Measurements from ENCODE around the gene MAP2K5.
A peak's percentile ranks its signal among the peaks of the same experiment; 100 is the strongest.

Gene MAP2K5

GRCh38 chr15:67523330-67523729 is 19.2 kb upstream of the MAP2K5 start:
- peaks cover 48% of the 10 kb centered on the region for H3K79me2 ChIP-seq (ENCODE audit: low read length)
- no peak overlapping the region for H3K9ac ChIP-seq (ENCODE audit: low read length)
- H2AFZ ChIP-seq (ENCODE audit: low read depth, low read length), result no peak overlapping the region
- H3K27ac ChIP-seq (ENCODE audit: low read length), result no peak overlapping the region
- peak overlapping the region; percentile 79; the same call in 1 of the 2 replicates for H3K4me3 ChIP-seq (ENCODE audit: low read length)
- H3K27me3 ChIP-seq (ENCODE audit: low read depth, low read length), result no peaks in the 10 kb centered on the region
- peaks cover 2% of the 10 kb centered on the region for H3K36me3 ChIP-seq (replicated peaks; ENCODE audit: low read depth, low read length)
- peaks cover 7% of the 10 kb centered on the region for H4K20me1 ChIP-seq (ENCODE audit: insufficient read depth, low read length)
- TF ChIP-seq, protein P1, sequence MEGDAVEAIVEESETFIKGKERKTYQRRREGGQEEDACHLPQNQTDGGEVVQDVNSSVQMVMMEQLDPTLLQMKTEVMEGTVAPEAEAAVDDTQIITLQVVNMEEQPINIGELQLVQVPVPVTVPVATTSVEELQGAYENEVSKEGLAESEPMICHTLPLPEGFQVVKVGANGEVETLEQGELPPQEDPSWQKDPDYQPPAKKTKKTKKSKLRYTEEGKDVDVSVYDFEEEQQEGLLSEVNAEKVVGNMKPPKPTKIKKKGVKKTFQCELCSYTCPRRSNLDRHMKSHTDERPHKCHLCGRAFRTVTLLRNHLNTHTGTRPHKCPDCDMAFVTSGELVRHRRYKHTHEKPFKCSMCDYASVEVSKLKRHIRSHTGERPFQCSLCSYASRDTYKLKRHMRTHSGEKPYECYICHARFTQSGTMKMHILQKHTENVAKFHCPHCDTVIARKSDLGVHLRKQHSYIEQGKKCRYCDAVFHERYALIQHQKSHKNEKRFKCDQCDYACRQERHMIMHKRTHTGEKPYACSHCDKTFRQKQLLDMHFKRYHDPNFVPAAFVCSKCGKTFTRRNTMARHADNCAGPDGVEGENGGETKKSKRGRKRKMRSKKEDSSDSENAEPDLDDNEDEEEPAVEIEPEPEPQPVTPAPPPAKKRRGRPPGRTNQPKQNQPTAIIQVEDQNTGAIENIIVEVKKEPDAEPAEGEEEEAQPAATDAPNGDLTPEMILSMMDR (IDR thresholded peaks at IDR 0.05; ENCODE audit: low read depth, low read length), result no peak
- no peak for TF ChIP-seq EZH2phosphoT487 (IDR thresholded peaks at IDR 0.05; ENCODE audit: low read depth)
- peak overlapping the region; percentile 76 for H3K4me2 ChIP-seq (ENCODE audit: low read length)
- no peaks in the 10 kb centered on the region for H3K9me3 ChIP-seq (ENCODE audit: insufficient read depth, low read length)
- H3K4me1 ChIP-seq (ENCODE audit: low read length), result peaks cover 23% of the 10 kb centered on the region

- H3K79me2 ChIP-seq (ENCODE audit: low read length), result peaks cover 48% of the 10 kb centered on the region
- H3K27ac ChIP-seq (ENCODE audit: low read length), result no peak overlapping the region
- no peak overlapping the region for H3K4me3 ChIP-seq (ENCODE audit: low read length)
- H3K9me3 ChIP-seq (ENCODE audit: insufficient read depth, low read length), result no peaks in the 10 kb centered on the region
- no peaks in the 10 kb centered on the region for H3K27me3 ChIP-seq (ENCODE audit: low read depth, low read length)
- TF ChIP-seq, protein P1 (IDR thresholded peaks at IDR 0.05; ENCODE audit: low read depth, low read length), result no peak
- no peak for TF ChIP-seq EZH2phosphoT487 (IDR thresholded peaks at IDR 0.05; ENCODE audit: low read depth)
- H3K36me3 ChIP-seq (replicated peaks; ENCODE audit: low read depth, low read length), result peaks cover 2% of the 10 kb centered on the region
- no peak overlapping the region for H3K9ac ChIP-seq (ENCODE audit: low read length)
- peaks cover 23% of the 10 kb centered on the region for H3K4me1 ChIP-seq (ENCODE audit: low read length)
- no peak overlapping the region for H2AFZ ChIP-seq (ENCODE audit: low read depth, low read length)
- no peak overlapping the region; the same call in 1 of the 2 replicates for H3K4me2 ChIP-seq (ENCODE audit: low read length)
- peaks cover 7% of the 10 kb centered on the region for H4K20me1 ChIP-seq (ENCODE audit: insufficient read depth, low read length)
Measured at GRCh38 chr15:67524235-67524634, 18.3 kb upstream of the MAP2K5 start.

DNA sequence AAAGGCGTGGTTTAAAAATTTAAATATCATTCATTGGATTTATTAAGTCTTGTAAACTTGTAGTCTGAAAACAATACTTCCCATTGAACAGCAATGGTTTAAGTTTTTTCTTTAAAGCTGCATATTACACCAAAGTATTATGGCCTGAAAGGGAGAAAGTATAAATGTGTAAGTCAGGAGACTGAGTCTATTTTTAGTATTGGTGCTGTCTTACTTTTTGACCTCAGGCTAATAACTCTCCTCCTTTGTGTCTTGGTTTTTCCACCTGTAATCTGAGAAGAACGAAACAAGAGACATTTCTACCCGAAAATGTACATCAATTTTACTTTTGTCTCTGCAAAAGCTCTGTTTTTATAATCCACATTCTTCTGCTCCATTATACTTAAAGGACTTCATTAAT is 14.0 kb upstream of the MAP2K5 start:
- H3K4me1 ChIP-seq (ENCODE audit: low read length), result peaks cover 17% of the 10 kb centered on the region
- peaks cover 7% of the 10 kb centered on the region for H3K36me3 ChIP-seq (replicated peaks; ENCODE audit: low read depth, low read length)
- no peaks in the 10 kb centered on the region for H4K20me1 ChIP-seq (ENCODE audit: insufficient read depth, low read length)
- H2AFZ ChIP-seq (ENCODE audit: low read depth, low read length), result no peak overlapping the region
- no peaks in the 10 kb centered on the region for H3K9me3 ChIP-seq (ENCODE audit: insufficient read depth, low read length)
- H3K27me3 ChIP-seq (ENCODE audit: low read depth, low read length), result no peaks in the 10 kb centered on the region
- peaks cover 20% of the 10 kb centered on the region for H3K79me2 ChIP-seq (ENCODE audit: low read length)
- H3K9ac ChIP-seq (ENCODE audit: low read length), result no peak overlapping the region
- TF ChIP-seq EZH2phosphoT487 (IDR thresholded peaks at IDR 0.05; ENCODE audit: low read depth), result no peak
- TF ChIP-seq, protein P1 (IDR thresholded peaks at IDR 0.05; ENCODE audit: low read depth, low read length), result no peak
- no peak overlapping the region for H3K27ac ChIP-seq (ENCODE audit: low read length)
- H3K4me2 ChIP-seq (ENCODE audit: low read length), result no peak overlapping the region
- no peak overlapping the region for H3K4me3 ChIP-seq (ENCODE audit: low read length)

DNA sequence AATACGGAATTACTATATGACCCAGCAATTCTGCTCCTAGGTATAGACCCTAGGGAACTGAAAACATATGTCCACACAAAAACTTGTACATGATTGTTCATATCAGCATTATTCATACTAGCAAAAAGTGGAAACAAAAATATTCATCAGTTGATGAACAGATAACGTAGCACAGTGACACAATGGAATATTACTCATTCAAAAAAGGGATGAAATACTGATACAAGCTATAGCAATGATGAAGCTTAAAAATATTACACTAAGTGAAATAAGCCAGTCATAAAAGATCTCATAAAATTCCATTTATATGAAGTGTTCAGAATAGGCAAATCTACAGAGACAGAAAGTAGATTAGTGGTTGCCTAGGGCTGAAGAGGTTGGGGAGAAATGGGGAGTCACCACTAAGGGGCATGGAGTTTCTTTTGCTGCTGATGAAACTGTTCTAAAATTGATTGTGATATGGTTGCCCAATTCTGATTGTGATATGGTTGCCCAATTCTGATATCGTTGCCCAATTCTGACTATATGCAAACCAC is 11.1 kb upstream of the MAP2K5 start:
- no peaks in the 10 kb centered on the region for H4K20me1 ChIP-seq (ENCODE audit: insufficient read depth, low read length)
- no peaks in the 10 kb centered on the region for H3K9me3 ChIP-seq (ENCODE audit: insufficient read depth, low read length)
- no peak overlapping the region for H3K4me3 ChIP-seq (ENCODE audit: low read length)
- TF ChIP-seq, protein P1 (IDR thresholded peaks at IDR 0.05; ENCODE audit: low read depth, low read length), result no peak
- TF ChIP-seq EZH2phosphoT487 (IDR thresholded peaks at IDR 0.05; ENCODE audit: low read depth), result no peak
- H3K9ac ChIP-seq (ENCODE audit: low read length), result no peak overlapping the region
- H3K4me1 ChIP-seq (ENCODE audit: low read length), result peaks cover 27% of the 10 kb centered on the region
- H3K27ac ChIP-seq (ENCODE audit: low read length), result no peak overlapping the region
- H2AFZ ChIP-seq (ENCODE audit: low read depth, low read length), result no peak overlapping the region
- H3K4me2 ChIP-seq (ENCODE audit: low read length), result no peak overlapping the region
- no peaks in the 10 kb centered on the region for H3K79me2 ChIP-seq (ENCODE audit: low read length)
- no peaks in the 10 kb centered on the region; the same call in 1 of the 2 replicates for H3K27me3 ChIP-seq (ENCODE audit: low read depth, low read length)
- H3K36me3 ChIP-seq (replicated peaks; ENCODE audit: low read depth, low read length), result peaks cover 7% of the 10 kb centered on the region

Measured in OCI-LY3 (cell line).